ENCODE measurements around the gene C19orf25.

Gene C19orf25

DNA sequence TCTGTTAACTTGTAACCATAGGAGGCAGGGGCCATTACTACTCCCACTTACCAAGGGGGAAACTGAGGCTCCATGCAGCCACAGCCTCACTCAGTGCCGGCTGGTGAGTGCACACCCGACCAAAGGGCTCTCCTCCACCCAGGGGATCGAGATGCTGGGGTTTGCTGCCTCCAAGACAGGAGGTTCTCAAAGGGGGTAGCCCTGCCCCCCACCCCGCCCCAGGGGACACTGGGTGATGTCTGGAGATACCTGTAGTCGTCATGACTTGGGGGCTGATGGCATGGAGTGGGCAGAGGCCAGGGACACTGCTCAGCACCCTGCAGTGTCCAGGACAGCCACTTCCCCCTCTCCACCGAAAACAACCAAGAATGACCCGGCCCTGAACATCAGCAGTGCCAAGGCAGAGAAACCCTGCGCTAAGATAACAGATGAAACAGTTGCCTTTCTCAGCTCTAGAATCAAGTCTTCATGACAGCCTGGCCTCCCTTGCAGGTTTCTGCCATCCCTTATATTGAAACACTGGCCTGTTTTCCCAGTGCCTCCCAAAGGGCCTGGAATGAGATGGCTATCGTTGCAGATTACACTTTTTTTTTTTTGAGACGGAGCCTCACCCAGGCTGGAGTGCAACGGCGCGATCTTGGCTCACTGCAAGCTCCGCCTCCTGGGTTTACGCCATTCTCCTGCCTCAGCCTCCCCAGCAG is 15.2 kb upstream of the C19orf25 start:
- peaks cover 11% of the 10 kb centered on the region for H3K27me3 ChIP-seq (ENCODE audit: insufficient read depth, insufficient read length)

DNA sequence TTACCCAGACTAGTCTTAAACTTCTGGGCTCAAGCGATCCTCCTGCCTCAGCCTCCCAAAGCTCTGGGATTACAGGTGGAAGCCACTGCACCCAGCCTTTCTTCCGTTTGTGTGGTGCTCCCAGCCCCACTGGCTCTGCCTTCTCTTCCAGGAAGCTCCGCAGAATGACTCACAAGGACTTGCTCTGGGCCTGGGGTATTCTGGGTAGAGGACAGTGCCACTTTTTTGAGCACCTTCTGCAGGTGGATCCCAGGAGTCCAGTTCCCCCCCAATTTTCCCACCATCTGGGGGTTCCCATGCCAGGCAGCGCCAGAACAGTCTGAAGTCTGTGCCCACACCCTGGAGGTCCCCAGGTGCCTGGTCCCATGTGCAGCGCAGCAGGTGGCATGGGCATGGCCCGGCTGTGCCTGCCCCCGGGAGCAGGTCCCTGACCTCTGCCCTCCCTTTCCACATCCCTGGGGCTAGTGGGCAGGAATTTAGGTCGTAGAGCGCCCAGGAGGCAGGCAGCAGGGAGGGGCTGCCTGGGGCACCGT is 13.5 kb upstream of the C19orf25 start:
- Histone ChIP-seq H3K4me1 (ENCODE audit: insufficient read depth, insufficient read length) (peaks cover 30% of the 10 kb centered on the region), H3K36me3 (ENCODE audit: insufficient read depth, insufficient read length, low read length) (no peaks in the 10 kb centered on the region), H3K4me3 (ENCODE audit: insufficient read length, low read depth) (no peak overlapping the region), H3K9me3 (ENCODE audit: insufficient read depth, low read length) (no peaks in the 10 kb centered on the region), H3K27me3 (ENCODE audit: insufficient read depth, insufficient read length) (peaks cover 11% of the 10 kb centered on the region), H3K9ac (ENCODE audit: insufficient read length, low read depth) (peak overlapping the region; percentile 56)
- DNase-seq (ENCODE audit: low read depth, low spot score) = no peak
- TF ChIP-seq SUZ12 (IDR thresholded peaks at IDR 0.05; ENCODE audit: extremely low read depth, insufficient read depth, insufficient read length) (no peak), ZNF274 (IDR thresholded peaks at IDR 0.05; ENCODE audit: low read depth, low read length) (no peak), YY1 (IDR thresholded peaks at IDR 0.05; ENCODE audit: insufficient read depth, insufficient read length) (no peak)

More for the DNA sequence above, 15.2 kb upstream of the C19orf25 start:
- H3K36me3 ChIP-seq (ENCODE audit: insufficient read depth, insufficient read length, low read length) = no peaks in the 10 kb centered on the region
- H3K9ac ChIP-seq (ENCODE audit: insufficient read length, low read depth) = no peak overlapping the region
- no peak for DNase-seq (ENCODE audit: low read depth, low spot score)
- peaks cover 31% of the 10 kb centered on the region for H3K4me1 ChIP-seq (ENCODE audit: insufficient read depth, insufficient read length)
- TF ChIP-seq YY1 (IDR thresholded peaks at IDR 0.05; ENCODE audit: insufficient read depth, insufficient read length) (no peak), SUZ12 (IDR thresholded peaks at IDR 0.05; ENCODE audit: extremely low read depth, insufficient read depth, insufficient read length) (no peak), ZNF274 (IDR thresholded peaks at IDR 0.05; ENCODE audit: low read depth, low read length) (no peak)
- no peaks in the 10 kb centered on the region for H3K9me3 ChIP-seq (ENCODE audit: insufficient read depth, low read length)
- no peak overlapping the region for H3K4me3 ChIP-seq (ENCODE audit: insufficient read length, low read depth)

DNA sequence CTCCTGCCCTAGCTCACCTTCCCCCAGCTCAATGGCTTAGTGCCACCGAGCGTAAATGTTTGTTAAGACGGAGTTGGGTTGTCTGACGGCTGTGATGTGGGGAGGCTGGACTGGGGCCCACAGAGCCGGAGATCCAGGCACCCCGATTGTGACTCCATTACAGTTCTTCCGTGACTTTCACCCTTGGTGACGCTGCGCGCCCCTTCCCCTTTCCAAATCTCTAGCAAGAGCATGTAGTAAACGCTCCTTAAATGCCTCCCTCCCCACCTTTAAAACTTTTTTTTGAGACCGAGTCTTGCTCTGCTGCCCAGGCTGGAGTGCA is 12.8 kb upstream of the C19orf25 start:
- H3K27me3 ChIP-seq (ENCODE audit: insufficient read depth, insufficient read length) = peaks cover 11% of the 10 kb centered on the region
- no peak for TF ChIP-seq ZNF274 (IDR thresholded peaks at IDR 0.05; ENCODE audit: low read depth, low read length)
- TF ChIP-seq YY1 (IDR thresholded peaks at IDR 0.05; ENCODE audit: insufficient read depth, insufficient read length) = no peak
- no peak for TF ChIP-seq SUZ12 (IDR thresholded peaks at IDR 0.05; ENCODE audit: extremely low read depth, insufficient read depth, insufficient read length)
- H3K36me3 ChIP-seq (ENCODE audit: insufficient read depth, insufficient read length, low read length) = no peaks in the 10 kb centered on the region
- peak overlapping the region; percentile 90 for H3K9ac ChIP-seq (ENCODE audit: insufficient read length, low read depth)
- DNase-seq (ENCODE audit: low read depth, low spot score) = no peak
- no peaks in the 10 kb centered on the region for H3K9me3 ChIP-seq (ENCODE audit: insufficient read depth, low read length)
- H3K4me3 ChIP-seq (ENCODE audit: insufficient read length, low read depth) = peak overlapping the region; percentile 85
- peaks cover 24% of the 10 kb centered on the region for H3K4me1 ChIP-seq (ENCODE audit: insufficient read depth, insufficient read length)

DNA sequence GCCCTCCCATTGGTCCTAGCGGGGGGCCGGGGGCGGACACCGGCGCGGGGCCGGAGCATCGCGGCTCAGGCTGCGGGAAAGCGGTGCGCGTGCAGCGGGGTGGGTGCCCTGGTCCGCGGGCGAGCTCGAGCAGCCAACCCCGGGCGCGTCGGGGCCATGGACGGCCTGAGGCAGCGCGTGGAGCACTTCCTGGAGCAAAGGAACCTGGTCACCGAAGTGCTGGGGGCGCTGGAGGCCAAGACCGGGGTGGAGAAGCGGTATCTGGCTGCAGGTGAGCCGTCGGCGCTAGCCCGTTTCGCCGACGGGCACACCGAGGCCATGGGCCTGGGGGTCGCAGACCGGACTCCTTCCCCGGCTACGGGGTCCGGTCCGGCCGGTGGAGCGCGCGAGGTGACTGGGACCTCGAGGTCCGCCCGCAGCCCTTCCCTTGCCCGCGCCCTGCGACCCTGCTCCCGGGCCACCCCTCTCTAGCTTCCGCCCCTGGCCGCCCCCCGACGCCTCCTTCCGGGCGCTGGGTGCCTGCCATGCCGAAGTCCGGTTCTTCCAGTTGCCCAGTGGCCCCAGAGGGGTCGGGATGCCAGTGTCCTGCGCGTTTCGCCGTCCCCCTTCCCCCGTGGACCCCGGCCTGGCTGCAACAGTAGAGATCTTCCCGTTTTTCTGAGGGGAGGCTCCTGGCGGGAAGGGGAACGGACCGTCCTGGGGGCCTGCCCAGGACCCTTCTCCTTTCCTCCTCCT is 12.3 kb upstream of the C19orf25 start, which contains the start of gene REEP6:
Gene REEP6, plus strand, starts transcription at position 68 of the 735 bp plus-strand sequence. Its CDS starts 89 bp downstream, at position 157.
- Histone ChIP-seq H3K9me3 (ENCODE audit: insufficient read depth, low read length) (no peaks in the 10 kb centered on the region), H3K27me3 (ENCODE audit: insufficient read depth, insufficient read length) (peaks cover 11% of the 10 kb centered on the region), H3K4me1 (ENCODE audit: insufficient read depth, insufficient read length) (peaks cover 21% of the 10 kb centered on the region), H3K4me3 (ENCODE audit: insufficient read length, low read depth) (peak within 1 kb of the TSS; percentile 85), H3K9ac (ENCODE audit: insufficient read length, low read depth) (peak within 1 kb of the TSS; percentile 90), H3K36me3 (ENCODE audit: insufficient read depth, insufficient read length, low read length) (no peaks in the 10 kb centered on the region)
- TF ChIP-seq SUZ12 (IDR thresholded peaks at IDR 0.05; ENCODE audit: extremely low read depth, insufficient read depth, insufficient read length) (no peak), YY1 (IDR thresholded peaks at IDR 0.05; ENCODE audit: insufficient read depth, insufficient read length) (no peak), ZNF274 (IDR thresholded peaks at IDR 0.05; ENCODE audit: low read depth, low read length) (no peak)
- DNase-seq (ENCODE audit: low read depth, low spot score) = no peak

DNA sequence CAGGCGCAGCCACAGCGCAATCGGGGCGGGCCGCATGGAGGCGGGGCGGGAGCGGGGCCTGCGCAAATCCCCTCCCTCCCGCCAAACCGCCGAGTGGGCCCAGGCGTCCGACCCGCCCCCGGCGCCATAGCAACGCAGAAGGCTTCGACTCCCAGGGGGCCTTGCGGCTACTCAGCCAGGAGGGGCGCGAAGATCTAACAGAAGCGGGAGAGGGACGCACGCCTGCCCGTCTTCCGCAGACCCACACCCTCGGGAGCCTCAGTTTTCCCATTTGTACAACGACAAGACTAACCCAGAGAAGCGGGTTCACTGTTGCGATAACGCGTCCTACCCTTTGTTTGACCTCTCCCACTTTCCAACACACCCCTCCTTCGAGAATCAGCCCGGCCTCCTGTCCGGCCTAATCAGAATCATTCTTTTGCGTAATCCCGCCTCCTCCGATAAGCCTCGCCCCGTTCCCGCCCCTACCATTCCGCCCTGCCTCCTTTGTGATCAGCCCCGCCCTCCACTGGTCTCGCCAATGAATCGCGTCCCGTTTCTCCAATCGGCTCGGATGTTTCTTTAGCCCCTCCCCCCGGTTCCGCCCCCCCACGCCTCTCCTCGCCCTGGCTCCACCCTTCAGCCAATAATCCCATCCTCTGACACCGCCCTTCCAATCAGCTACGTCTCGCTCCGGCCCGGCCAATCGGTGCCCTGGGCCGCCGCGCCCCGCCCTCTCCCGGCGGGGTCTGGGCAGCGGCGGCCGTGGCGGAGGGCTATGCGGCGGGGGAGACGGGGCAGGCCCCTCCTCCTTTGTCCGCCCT is 11.5 kb upstream of the C19orf25 start, which contains the start of gene PCSK4:
Gene PCSK4, minus strand, starts transcription at position 40 of the 803 bp plus-strand sequence. Its CDS starts 4 bp downstream, at position 36.
- TF ChIP-seq YY1 (IDR thresholded peaks at IDR 0.05; ENCODE audit: insufficient read depth, insufficient read length) (no peak), SUZ12 (IDR thresholded peaks at IDR 0.05; ENCODE audit: extremely low read depth, insufficient read depth, insufficient read length) (no peak), ZNF274 (IDR thresholded peaks at IDR 0.05; ENCODE audit: low read depth, low read length) (no peak)
- Histone ChIP-seq H3K9me3 (ENCODE audit: insufficient read depth, low read length) (no peaks in the 10 kb centered on the region), H3K36me3 (ENCODE audit: insufficient read depth, insufficient read length, low read length) (no peaks in the 10 kb centered on the region), H3K4me1 (ENCODE audit: insufficient read depth, insufficient read length) (peaks cover 21% of the 10 kb centered on the region), H3K9ac (ENCODE audit: insufficient read length, low read depth) (peak within 1 kb of the TSS; percentile 90), H3K4me3 (ENCODE audit: insufficient read length, low read depth) (peak within 1 kb of the TSS; percentile 85), H3K27me3 (ENCODE audit: insufficient read depth, insufficient read length) (peaks cover 11% of the 10 kb centered on the region)
- DNase-seq (ENCODE audit: low read depth, low spot score) = peak; percentile 97

DNA sequence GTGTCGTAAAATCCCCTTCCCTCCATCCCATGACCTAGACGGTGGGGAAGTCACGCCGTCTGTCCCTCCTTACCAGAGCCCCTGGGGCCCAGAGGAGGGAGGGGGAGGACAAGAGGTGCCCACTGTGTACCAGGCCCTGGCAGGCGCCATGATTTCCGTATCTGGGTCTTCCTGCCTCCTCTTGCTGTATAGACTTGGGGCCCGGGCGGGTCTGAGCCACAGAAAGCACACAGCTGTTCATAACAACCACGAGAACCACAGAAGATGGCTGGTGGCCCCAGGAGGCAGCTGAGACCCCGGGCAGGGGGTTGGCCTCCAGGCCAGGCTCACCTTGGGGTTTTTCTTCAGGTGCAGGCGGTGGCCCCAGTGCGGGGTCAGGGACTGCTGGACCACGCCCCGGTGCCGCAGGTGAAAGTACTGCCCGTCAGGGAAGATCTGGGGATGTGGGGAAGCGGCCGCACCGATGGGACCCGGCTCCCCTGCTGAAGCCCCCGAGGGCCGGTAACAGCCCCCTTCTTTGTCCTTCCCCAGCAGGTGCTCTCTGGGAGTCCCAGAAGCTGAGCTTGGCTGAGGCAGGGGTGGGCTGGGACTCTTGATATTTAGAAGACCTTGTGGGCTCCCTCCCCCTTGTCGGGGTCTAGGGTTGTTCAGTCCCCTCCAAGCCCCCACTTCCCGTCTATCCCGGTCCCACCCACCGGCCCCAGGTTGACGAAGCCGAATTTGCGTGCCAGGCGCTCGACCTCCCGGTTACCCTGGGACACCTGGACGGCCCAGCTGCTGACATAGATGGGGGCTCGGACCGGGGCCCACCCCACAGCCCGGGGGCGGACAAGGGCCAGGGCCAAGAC is 10.7 kb upstream of the C19orf25 start:
- peaks cover 11% of the 10 kb centered on the region for H3K27me3 ChIP-seq (ENCODE audit: insufficient read depth, insufficient read length)
- no peaks in the 10 kb centered on the region for H3K9me3 ChIP-seq (ENCODE audit: insufficient read depth, low read length)
- no peaks in the 10 kb centered on the region for H3K36me3 ChIP-seq (ENCODE audit: insufficient read depth, insufficient read length, low read length)
- no peak for TF ChIP-seq ZNF274 (IDR thresholded peaks at IDR 0.05; ENCODE audit: low read depth, low read length)
- no peak for TF ChIP-seq YY1 (IDR thresholded peaks at IDR 0.05; ENCODE audit: insufficient read depth, insufficient read length)
- TF ChIP-seq SUZ12 (IDR thresholded peaks at IDR 0.05; ENCODE audit: extremely low read depth, insufficient read depth, insufficient read length) = no peak
- H3K9ac ChIP-seq (ENCODE audit: insufficient read length, low read depth) = peak overlapping the region; percentile 63
- no peak for DNase-seq (ENCODE audit: low read depth, low spot score)
- peak overlapping the region; percentile 61 for H3K4me3 ChIP-seq (ENCODE audit: insufficient read length, low read depth)
- peaks cover 21% of the 10 kb centered on the region for H3K4me1 ChIP-seq (ENCODE audit: insufficient read depth, insufficient read length)

Data from NT2/D1 (cell line).